Endothelial cell of umbilical vein (primary cell): ENCODE data around the gene CCN5. TPM values are rescaled to one million over a fixed set of nuclear protein-coding genes. Genes with fewer than 3 reads are reported as not detected.

Experiments used
- BruUV-seq: library from RNA; stranded (reverse); fragments of 400-500 nt; replicated peaks from 2 replicates; lab custom pipeline; 2021; lab: Mats Ljungman, UMichigan
- CTCF ChIA-PET: fragments of 300-600, 350-600 bp; sonication (Branson Sonifier 250); formaldehyde crosslinking; loops from one replicate; lab custom pipeline; 2021; ENCODE audit warnings: antibody characterized with exemption, inconsistent platforms; lab: Charles Lee
- POLR2A ChIA-PET: fragments of 300-600, 350-600 bp; sonication (Branson Sonifier 250); formaldehyde crosslinking; loops from one replicate; lab custom pipeline; 2021; ENCODE audit warnings: antibody characterized with exemption, inconsistent platforms; lab: Charles Lee
- DNase-seq: peaks from one replicate; pipeline ENCODE4 v3.0.0-alpha.2; 2011; ENCODE audit warnings: low read depth, low spot score
- FAIRE-seq: peaks from 2 replicates; lab custom pipeline; 2011; peaks lifted over from hg19 to GRCh38; lab: Jason Lieb, UNC
- H2AFZ ChIP-seq: 2 replicates; pipeline ENCODE4 v1.6.0; 2012; ENCODE audit warnings: low read depth, low read length, control low read depth, inconsistent platforms
- H3K27ac ChIP-seq: 2 replicates; pipeline ENCODE4 v1.5.1; 2011; ENCODE audit warnings: low read depth, mild to moderate bottlenecking, control low read depth, low read length, moderate library complexity; ENCODE audit not compliant: insufficient read depth
- H3K27me3 ChIP-seq, 2 experiments: 2 replicates each; pipeline versions ENCODE4 v1.6.0 to v1.6.1; 2011; ENCODE audit warnings: low read length in 2 of 2, mixed read lengths in 1 of 2; ENCODE audit not compliant: control insufficient read depth in 2 of 2, insufficient read depth in 2 of 2
- H3K36me3 ChIP-seq, 2 experiments: 2 replicates in 1 of 2; 3 replicates in 1 of 2; pipeline ENCODE4 v1.5.1; 2011; ENCODE audit warnings: low read length in 2 of 2, mild to moderate bottlenecking in 1 of 2, moderate library complexity in 1 of 2; ENCODE audit not compliant: control insufficient read depth in 2 of 2, insufficient read depth in 2 of 2; ENCODE audit errors: extremely low read depth in 1 of 2
- H3K4me1 ChIP-seq: 3 replicates; pipeline ENCODE4 v1.5.1; 2011; ENCODE audit warnings: mild to moderate bottlenecking, low read length; ENCODE audit not compliant: control insufficient read depth, insufficient read depth; ENCODE audit errors: extremely low read depth
- H3K4me2 ChIP-seq: 2 replicates; pipeline ENCODE4 v1.6.1; 2011; ENCODE audit warnings: low read length, control low read depth, mixed read lengths; ENCODE audit not compliant: insufficient read depth
- H3K4me3 ChIP-seq, 3 experiments: fragments of 200-600 bp in 1 of 3; sonication (generic), shearing (Covaris generic) in 1 of 3; replicated peaks in 1 of 3; 2 replicates each; pipeline ENCODE4 v1.5.1; 2011 to 2016; ENCODE audit warnings: control low read depth in 3 of 3, low read length in 3 of 3, mild to moderate bottlenecking in 2 of 3, inconsistent platforms in 1 of 3, low read depth in 1 of 3, moderate library complexity in 1 of 3; ENCODE audit not compliant: insufficient read depth in 1 of 3
- H3K79me2 ChIP-seq: 2 replicates; pipeline ENCODE4 v1.6.0; 2012; ENCODE audit warnings: low read length, inconsistent platforms; ENCODE audit not compliant: control insufficient read depth, insufficient read depth
- H3K9ac ChIP-seq: replicated peaks from 2 replicates; pipeline ENCODE3; 2011; ENCODE audit warnings: low read length, control low read depth; ENCODE audit not compliant: insufficient read depth; ENCODE audit errors: extremely low read depth
- H3K9me1 ChIP-seq: replicated peaks from 3 replicates; pipeline ENCODE4 v1.6.0; 2011; ENCODE audit warnings: mild to moderate bottlenecking, low read length; ENCODE audit not compliant: control insufficient read depth, insufficient read depth; ENCODE audit errors: extremely low read depth
- H3K9me3 ChIP-seq: replicated peaks from 2 replicates; pipeline ENCODE4 v1.5.1; 2012; ENCODE audit warnings: low read length, inconsistent platforms; ENCODE audit not compliant: control insufficient read depth, insufficient read depth
- H4K20me1 ChIP-seq: replicated peaks from 2 replicates; pipeline ENCODE3; 2011; ENCODE audit warnings: mild to moderate bottlenecking, low read length; ENCODE audit not compliant: control insufficient read depth, insufficient read depth; ENCODE audit errors: extremely low read depth
- EZH2 ChIP-seq: IDR thresholded peaks from 2 replicates; pipeline ENCODE4 v1.6.1; 2012; ENCODE audit warnings: borderline replicate concordance, low read depth, mild to moderate bottlenecking, moderate library complexity, low read length, inconsistent platforms; ENCODE audit not compliant: severe bottlenecking
- FOS ChIP-seq: IDR thresholded peaks from 2 replicates; pipeline ENCODE4 v1.6.1; 2011; ENCODE audit warnings: mild to moderate bottlenecking, low read length, moderate library complexity, borderline replicate concordance; ENCODE audit not compliant: insufficient read depth
- GATA2 ChIP-seq: IDR thresholded peaks from 2 replicates; pipeline ENCODE4 v1.7.0; 2011; ENCODE audit warnings: low read depth, mild to moderate bottlenecking, moderate library complexity, mixed read lengths, low read length; ENCODE audit not compliant: insufficient read length, insufficient read depth
- JUN ChIP-seq: IDR thresholded peaks from 2 replicates; pipeline ENCODE4 v1.6.1; 2011; ENCODE audit warnings: borderline replicate concordance, low read depth; ENCODE audit not compliant: insufficient read length, insufficient read depth
- MYC ChIP-seq: IDR thresholded peaks from one replicate; pipeline ENCODE4 v1.6.1; 2011; ENCODE audit warnings: mild to moderate bottlenecking, low read depth, low read length
- POLR2A ChIP-seq: IDR thresholded peaks from 2 replicates; pipeline ENCODE4 v1.6.1; 2012; ENCODE audit warnings: low read depth, mild to moderate bottlenecking, control low read depth, low read length
- POLR2AphosphoS5 ChIP-seq: IDR thresholded peaks from 2 replicates; pipeline ENCODE4 v1.6.1; 2012; ENCODE audit warnings: low read depth, mild to moderate bottlenecking, control low read depth, low read length, moderate library complexity; ENCODE audit not compliant: insufficient read depth
- dilution Hi-C: fragments of 300-500 bp; cut with MboI; formaldehyde crosslinking; loops from one replicate; pipeline ENCODE4 v1.15.0; 2019; ENCODE audit warnings: low sequenced_read_pairs; ENCODE audit not compliant: extremely low pct_ligation_motif_present
- intact Hi-C: fragments of 100-400 bp; cut with micrococcal nuclease; formaldehyde crosslinking; loops from one replicate; pipeline ENCODE4 v1.10.0; 2022
- polyA plus RNA-seq, 4 experiments: library from polyadenylated mRNA; depleted of rRNA in 3 of 4; stranded (reverse) in 3 of 4; unstranded in 1 of 4; fragments of >200 nt; gene quantifications; 2 replicates each; pipeline versions ENCODE4 v1.2.1 to v1.2.3, GENCODE V29; 2011 to 2012; ENCODE audit warnings: missing spikeins in 1 of 4
- total RNA-seq: library from RNA; stranded (reverse); gene quantifications from 2 replicates; pipeline ENCODE4 v1.2.3, GENCODE V29; 2021
- TF ChIP-seq, protein P1 (sequence below), 2 donors: IDR thresholded peaks; 1 replicate in 1 of 2; 2 replicates in 1 of 2; pipeline ENCODE4 v1.5.1; 2011; ENCODE audit warnings: low read length in 2 of 2, mild to moderate bottlenecking in 2 of 2, moderate library complexity in 2 of 2, control low read depth in 1 of 2, inconsistent platforms in 1 of 2, low read depth in 1 of 2; ENCODE audit not compliant: insufficient read depth in 1 of 2; ENCODE audit errors: extremely low read depth in 1 of 2
- TF ChIP-seq, protein P2 (sequence below): IDR thresholded peaks from 2 replicates; pipeline ENCODE4 v1.6.1; 2011; ENCODE audit not compliant: insufficient read depth, insufficient read length

Gene CCN5
- total and polyA plus RNA-seq, 2 donors (not counting 3 experiments of a cell fraction or from before 2014, with no cell fraction given) = 0.03 TPM; not detected in 1

DNA sequence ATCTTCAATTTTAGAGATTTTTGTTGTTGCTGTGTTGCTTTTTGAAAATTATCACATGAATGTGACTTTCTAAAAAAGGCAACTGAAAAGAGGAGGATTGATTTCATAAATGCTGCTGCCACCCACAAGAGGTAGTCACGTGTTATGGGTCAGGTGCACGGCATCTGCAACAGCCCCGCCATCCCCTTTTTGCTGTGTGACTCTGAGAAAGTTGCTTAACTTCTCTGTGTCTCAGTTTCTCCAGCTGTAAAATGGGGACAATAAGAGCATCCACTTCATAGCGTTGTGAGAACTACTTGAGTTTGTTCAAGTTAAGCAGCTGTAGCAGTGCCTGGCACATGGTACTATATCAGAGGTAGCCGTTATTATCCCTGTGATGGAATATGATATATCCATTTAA, 10.7 kb downstream of the CCN5 start:
- no peak overlapping the region for H3K27ac ChIP-seq
- no peak overlapping the region for H3K4me2 ChIP-seq
- ChIA-PET POLR2A (no interaction called here), CTCF (no interaction called here)
- no peaks in the 10 kb centered on the region for H3K79me2 ChIP-seq
- peaks cover 22% of the 10 kb centered on the region for H3K4me1 ChIP-seq
- no peaks in the 10 kb centered on the region for H3K27me3 ChIP-seq
- no peaks in the 10 kb centered on the region for H3K36me3 ChIP-seq
- H3K4me3 ChIP-seq = no peak overlapping the region
- FAIRE-seq (no peak), DNase-seq (no peak)
- no peaks in the 10 kb centered on the region for H4K20me1 ChIP-seq
- intact Hi-C loops (no loop called here), dilution Hi-C loops (no loop called here)
- no peaks in the 10 kb centered on the region for H3K9me3 ChIP-seq
- no peak overlapping the region for H2AFZ ChIP-seq
- no peaks in the 10 kb centered on the region for H3K9me1 ChIP-seq
- H3K9ac ChIP-seq = no peak overlapping the region
- TF ChIP-seq POLR2AphosphoS5 (no peak), POLR2A (no peak), GATA2 (no peak), MYC (no peak), JUN (no peak), FOS (no peak), EZH2 (no peak)
- TF ChIP-seq, protein P1, sequence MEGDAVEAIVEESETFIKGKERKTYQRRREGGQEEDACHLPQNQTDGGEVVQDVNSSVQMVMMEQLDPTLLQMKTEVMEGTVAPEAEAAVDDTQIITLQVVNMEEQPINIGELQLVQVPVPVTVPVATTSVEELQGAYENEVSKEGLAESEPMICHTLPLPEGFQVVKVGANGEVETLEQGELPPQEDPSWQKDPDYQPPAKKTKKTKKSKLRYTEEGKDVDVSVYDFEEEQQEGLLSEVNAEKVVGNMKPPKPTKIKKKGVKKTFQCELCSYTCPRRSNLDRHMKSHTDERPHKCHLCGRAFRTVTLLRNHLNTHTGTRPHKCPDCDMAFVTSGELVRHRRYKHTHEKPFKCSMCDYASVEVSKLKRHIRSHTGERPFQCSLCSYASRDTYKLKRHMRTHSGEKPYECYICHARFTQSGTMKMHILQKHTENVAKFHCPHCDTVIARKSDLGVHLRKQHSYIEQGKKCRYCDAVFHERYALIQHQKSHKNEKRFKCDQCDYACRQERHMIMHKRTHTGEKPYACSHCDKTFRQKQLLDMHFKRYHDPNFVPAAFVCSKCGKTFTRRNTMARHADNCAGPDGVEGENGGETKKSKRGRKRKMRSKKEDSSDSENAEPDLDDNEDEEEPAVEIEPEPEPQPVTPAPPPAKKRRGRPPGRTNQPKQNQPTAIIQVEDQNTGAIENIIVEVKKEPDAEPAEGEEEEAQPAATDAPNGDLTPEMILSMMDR (IDR thresholded peaks at IDR 0.05; ENCODE audit: extremely low read depth in 1 of 2, insufficient read depth in 1 of 2, low read depth in 1 of 2, low read length in 2 of 2) = no peak
- TF ChIP-seq, protein P2, sequence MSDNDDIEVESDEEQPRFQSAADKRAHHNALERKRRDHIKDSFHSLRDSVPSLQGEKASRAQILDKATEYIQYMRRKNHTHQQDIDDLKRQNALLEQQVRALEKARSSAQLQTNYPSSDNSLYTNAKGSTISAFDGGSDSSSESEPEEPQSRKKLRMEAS = no peak
- no TSS peak for BruUV-seq
